ENCODE measurements around the gene SRSF4. TPM values are rescaled to one million over a fixed set of nuclear protein-coding genes. Genes with fewer than 3 reads are reported as not detected.

Gene SRSF4
- total RNA-seq, 1 donor from 2014 or later, result 85.3 TPM

GRCh38 chr1:29123887-29124365 lies 57.8 kb downstream of the SRSF4 start, which contains the start of gene TMEM200B:
Gene TMEM200B (minus strand): TSS chr1:29123903. CDS start chr1:29121828, 2,075 bp downstream.
- DNase-seq (ENCODE audit: extremely low spot score, unreplicated experiment), result peak; percentile 70
- H3K4me1 Mint-ChIP-seq (ENCODE audit: unreplicated experiment), result peaks cover 9% of the 10 kb centered on the region
- H3K9me3 Mint-ChIP-seq, result no peaks in the 10 kb centered on the region
- peaks cover 25% of the 10 kb centered on the region for H3K27me3 Mint-ChIP-seq
- TF ChIP-seq, protein P1, sequence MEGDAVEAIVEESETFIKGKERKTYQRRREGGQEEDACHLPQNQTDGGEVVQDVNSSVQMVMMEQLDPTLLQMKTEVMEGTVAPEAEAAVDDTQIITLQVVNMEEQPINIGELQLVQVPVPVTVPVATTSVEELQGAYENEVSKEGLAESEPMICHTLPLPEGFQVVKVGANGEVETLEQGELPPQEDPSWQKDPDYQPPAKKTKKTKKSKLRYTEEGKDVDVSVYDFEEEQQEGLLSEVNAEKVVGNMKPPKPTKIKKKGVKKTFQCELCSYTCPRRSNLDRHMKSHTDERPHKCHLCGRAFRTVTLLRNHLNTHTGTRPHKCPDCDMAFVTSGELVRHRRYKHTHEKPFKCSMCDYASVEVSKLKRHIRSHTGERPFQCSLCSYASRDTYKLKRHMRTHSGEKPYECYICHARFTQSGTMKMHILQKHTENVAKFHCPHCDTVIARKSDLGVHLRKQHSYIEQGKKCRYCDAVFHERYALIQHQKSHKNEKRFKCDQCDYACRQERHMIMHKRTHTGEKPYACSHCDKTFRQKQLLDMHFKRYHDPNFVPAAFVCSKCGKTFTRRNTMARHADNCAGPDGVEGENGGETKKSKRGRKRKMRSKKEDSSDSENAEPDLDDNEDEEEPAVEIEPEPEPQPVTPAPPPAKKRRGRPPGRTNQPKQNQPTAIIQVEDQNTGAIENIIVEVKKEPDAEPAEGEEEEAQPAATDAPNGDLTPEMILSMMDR (conservative IDR thresholded peaks at IDR 0.05), result no peak
- H3K36me3 Mint-ChIP-seq, result no peaks in the 10 kb centered on the region
- no peak within 1 kb of the TSS for H3K27ac Mint-ChIP-seq
- H3K4me3 Mint-ChIP-seq, result peak within 1 kb of the TSS; percentile 83

- Mint-ChIP-seq H3K4me3 (peak overlapping the region; percentile 83), H3K27me3 (peaks cover 25% of the 10 kb centered on the region), H3K36me3 (peaks cover 3% of the 10 kb centered on the region), H3K9me3 (no peaks in the 10 kb centered on the region), H3K4me1 (ENCODE audit: unreplicated experiment) (peaks cover 9% of the 10 kb centered on the region), H3K27ac (no peak overlapping the region)
- TF ChIP-seq, protein P1 (conservative IDR thresholded peaks at IDR 0.05), result no peak
- no peak for DNase-seq (ENCODE audit: extremely low spot score, unreplicated experiment)
Observed at GRCh38 chr1:29123053-29123886, 58.4 kb downstream of the SRSF4 start.

DNA sequence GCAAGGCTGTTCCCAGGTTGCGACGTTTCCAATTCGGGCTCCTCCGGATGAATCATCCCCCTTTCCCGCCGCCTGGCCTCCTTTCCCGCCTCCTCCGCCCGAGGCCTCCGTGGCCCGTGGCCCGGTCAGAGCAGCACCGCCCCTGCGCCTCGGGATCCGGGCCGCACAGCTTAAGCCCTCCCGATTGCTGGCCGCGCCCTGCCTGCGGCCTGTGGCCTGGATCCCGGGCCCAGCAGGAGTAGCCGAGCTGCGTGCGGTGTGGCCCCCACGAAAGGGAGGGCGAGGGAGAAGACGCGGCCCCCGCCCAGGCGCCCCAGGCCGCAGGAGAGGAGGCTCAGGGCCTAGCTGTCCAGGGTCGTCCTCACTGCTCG lies 59.0 kb downstream of the SRSF4 start:
- Mint-ChIP-seq H3K27ac (no peak overlapping the region), H3K27me3 (peaks cover 25% of the 10 kb centered on the region), H3K36me3 (peaks cover 4% of the 10 kb centered on the region), H3K4me1 (ENCODE audit: unreplicated experiment) (peaks cover 9% of the 10 kb centered on the region), H3K4me3 (peak overlapping the region; percentile 83), H3K9me3 (no peaks in the 10 kb centered on the region)
- DNase-seq (ENCODE audit: extremely low spot score, unreplicated experiment), result peak; percentile 72
- TF ChIP-seq, protein P1 (conservative IDR thresholded peaks at IDR 0.05), result no peak

DNA sequence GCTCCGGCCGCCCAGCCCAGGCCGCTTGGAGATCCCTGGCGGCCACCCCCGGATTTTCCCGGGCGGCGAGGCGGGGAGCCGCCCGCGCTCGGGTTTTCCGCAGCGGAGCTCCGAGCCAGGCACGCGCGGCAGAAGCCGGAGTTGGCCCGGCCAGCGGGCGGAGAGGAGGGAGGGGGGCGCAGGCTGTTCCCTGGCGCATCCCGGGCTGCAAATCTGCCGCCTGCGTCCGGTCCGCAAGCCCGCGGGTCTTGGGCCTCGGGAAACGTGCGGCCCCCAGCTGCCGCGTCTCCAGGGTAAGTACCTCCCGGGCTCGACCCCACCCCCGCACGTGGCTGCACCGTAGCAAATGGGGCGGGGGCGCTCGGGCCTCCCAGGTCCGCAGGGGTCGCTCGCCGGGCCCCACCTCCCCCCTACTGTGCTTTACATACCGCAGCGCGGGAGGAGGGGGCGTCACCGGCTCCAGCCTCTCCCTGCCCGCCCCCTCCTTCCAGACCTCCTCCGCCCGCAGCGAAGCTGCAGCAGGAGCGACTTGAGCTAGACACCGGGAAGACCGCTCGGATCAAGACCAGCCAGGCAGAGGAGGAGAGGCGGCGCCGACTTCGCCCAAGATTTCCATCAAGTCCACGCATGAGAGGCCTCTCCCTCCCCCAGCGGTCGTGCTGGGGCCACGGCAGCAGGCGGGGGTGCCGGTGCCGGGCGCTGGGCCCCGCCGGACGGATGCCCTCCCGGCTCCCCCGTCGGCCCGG lies 59.6 kb downstream of the SRSF4 start:
- Mint-ChIP-seq H3K27ac (no peak overlapping the region), H3K9me3 (no peaks in the 10 kb centered on the region), H3K27me3 (peaks cover 25% of the 10 kb centered on the region), H3K4me3 (peak overlapping the region; percentile 81), H3K4me1 (ENCODE audit: unreplicated experiment) (peaks cover 9% of the 10 kb centered on the region), H3K36me3 (peaks cover 9% of the 10 kb centered on the region)
- TF ChIP-seq, protein P1 (conservative IDR thresholded peaks at IDR 0.05), result no peak
- peak; percentile 75 for DNase-seq (ENCODE audit: extremely low spot score, unreplicated experiment)

GRCh38 chr1:29121516-29121935 lies 60.2 kb downstream of the SRSF4 start:
- H3K27me3 Mint-ChIP-seq, result peaks cover 25% of the 10 kb centered on the region

More at GRCh38 chr1:29121516-29121935, 60.2 kb downstream of the SRSF4 start:
- TF ChIP-seq, protein P1 (conservative IDR thresholded peaks at IDR 0.05), result peak; percentile 58
- H3K4me3 Mint-ChIP-seq, result no peak overlapping the region
- H3K36me3 Mint-ChIP-seq, result peaks cover 12% of the 10 kb centered on the region
- no peak for DNase-seq (ENCODE audit: extremely low spot score, unreplicated experiment)
- no peak overlapping the region for H3K27ac Mint-ChIP-seq
- no peaks in the 10 kb centered on the region for H3K9me3 Mint-ChIP-seq
- peaks cover 9% of the 10 kb centered on the region for H3K4me1 Mint-ChIP-seq (ENCODE audit: unreplicated experiment)
